ENCODE results near the gene SIN3B.
"Not testable (repeated sequence)": the region's sequence is repeated elsewhere in the genome, so short reads cannot be mapped to it uniquely, and the experiment has no call there.

SIN3B gene

GRCh38 chr19:16871871-16872270, 42.7 kb downstream of the SIN3B start:
- no peak for DNase-seq

GRCh38 chr19:16872728-16873127, 43.5 kb downstream of the SIN3B start:
- no peak for DNase-seq

GRCh38 chr19:16873594-16873993, 44.4 kb downstream of the SIN3B start:
- DNase-seq, result no peak

- DNase-seq, result no peak
These were observed 45.2 kb downstream of the SIN3B start for GRCh38 chr19:16874250-16874977.

- DNase-seq, result not testable (repeated sequence)
These were observed 45.7 kb downstream of the SIN3B start for GRCh38 chr19:16874978-16875299.

- DNase-seq, result no peak
These were observed 46.7 kb downstream of the SIN3B start for GRCh38 chr19:16875584-16876555.

- DNase-seq, result peak; percentile 18
These were observed 47.7 kb downstream of the SIN3B start for GRCh38 chr19:16876904-16877361.

GRCh38 chr19:16877581-16877980, 48.4 kb downstream of the SIN3B start:
- DNase-seq, result no peak

GRCh38 chr19:16878181-16878965, 49.2 kb downstream of the SIN3B start:
- no peak for DNase-seq

GRCh38 chr19:16880884-16881554, 51.8 kb downstream of the SIN3B start:
- no peak for DNase-seq

- DNase-seq, result no peak
These were observed 52.9 kb downstream of the SIN3B start for GRCh38 chr19:16882146-16882545.

GRCh38 chr19:16883522-16883921, 54.3 kb downstream of the SIN3B start:
- no peak for DNase-seq

- DNase-seq, result no peak
These were observed 56.0 kb downstream of the SIN3B start for GRCh38 chr19:16885166-16885565.

GRCh38 chr19:16886305-16886880, 57.2 kb downstream of the SIN3B start:
- DNase-seq, result peak; percentile 57

- no peak for DNase-seq
These were observed 58.4 kb downstream of the SIN3B start for GRCh38 chr19:16887353-16888265.

GRCh38 chr19:16888629-16889365, 59.6 kb downstream of the SIN3B start, which contains the start of gene F2RL3:
Gene F2RL3, plus strand, starts transcription at chr19:16888999. Its CDS starts 191 bp downstream, at chr19:16889190.
- DNase-seq, result peak; percentile 39

- no peak for DNase-seq
These were observed 60.2 kb downstream of the SIN3B start for GRCh38 chr19:16889366-16889882.

- DNase-seq, result no peak
These were observed 60.8 kb downstream of the SIN3B start for GRCh38 chr19:16889883-16890460.

GRCh38 chr19:16890461-16891184, 61.4 kb downstream of the SIN3B start:
- DNase-seq, result no peak

Data from EL (cell line).